ENCODE results near the gene PDSS2.
"Not testable (repeated sequence)": the region's sequence is repeated elsewhere in the genome, so short reads cannot be mapped to it uniquely, and the experiment has no call there.

GRCh38 chr6:107280001-107280400, 179.4 kb downstream of the PDSS2 start:
- TF ChIP-seq CTCF, POLR2AphosphoS5, POLR2A (IDR thresholded peaks at IDR 0.05): not testable (repeated sequence)

Data from suprapubic skin (tissue), 4 donors.